ENCODE results near the gene TMEM97.
A peak's percentile ranks its signal among the peaks of the same experiment; 100 is the strongest.

TMEM97 gene

GRCh38 chr17:28315846-28316705 is 2.9 kb upstream of the TMEM97 start:
- no peak for DNase-seq (ENCODE audit: low read depth in 3 of 3, low spot score in 1 of 3)

- DNase-seq (ENCODE audit: low read depth in 3 of 3, low spot score in 1 of 3): no peak
These were observed 1.7 kb upstream of the TMEM97 start for GRCh38 chr17:28317099-28317965.

GRCh38 chr17:28317966-28318758 is 838 bp upstream of the TMEM97 start:
- DNase-seq (ENCODE audit: low read depth in 3 of 3, low spot score in 1 of 3): no peak

GRCh38 chr17:28319598-28319935 is 567 bp downstream of the TMEM97 start:
- DNase-seq (ENCODE audit: low read depth in 3 of 3, low spot score in 1 of 3): no peak

- no peak for DNase-seq (ENCODE audit: low read depth in 3 of 3, low spot score in 1 of 3)
These were observed 1.4 kb downstream of the TMEM97 start for GRCh38 chr17:28320215-28321061.

- no peak for DNase-seq (ENCODE audit: low read depth in 3 of 3, low spot score in 1 of 3)
These were observed 5.3 kb downstream of the TMEM97 start for GRCh38 chr17:28324267-28324745.

- no peak for DNase-seq (ENCODE audit: low read depth in 3 of 3, low spot score in 1 of 3)
These were observed 5.8 kb downstream of the TMEM97 start for GRCh38 chr17:28324781-28325180.

GRCh38 chr17:28325211-28325610 is 6.2 kb downstream of the TMEM97 start:
- no peak for DNase-seq (ENCODE audit: low read depth in 3 of 3, low spot score in 1 of 3)

- DNase-seq (ENCODE audit: low read depth in 3 of 3, low spot score in 1 of 3): no peak
These were observed 7.1 kb downstream of the TMEM97 start for GRCh38 chr17:28326114-28326513.

GRCh38 chr17:28327031-28327607 is 8.1 kb downstream of the TMEM97 start:
- DNase-seq (ENCODE audit: low read depth in 3 of 3, low spot score in 1 of 3): no peak

- DNase-seq (ENCODE audit: low read depth in 3 of 3, low spot score in 1 of 3): no peak
These were observed 8.7 kb downstream of the TMEM97 start for GRCh38 chr17:28327709-28328108.

GRCh38 chr17:28328325-28328724 is 9.3 kb downstream of the TMEM97 start:
- DNase-seq (ENCODE audit: low read depth in 3 of 3, low spot score in 1 of 3): no peak

GRCh38 chr17:28330671-28331070 is 11.7 kb downstream of the TMEM97 start:
- DNase-seq (ENCODE audit: low read depth in 3 of 3, low spot score in 1 of 3): no peak

GRCh38 chr17:28331891-28332420 is 13.0 kb downstream of the TMEM97 start:
- no peak for DNase-seq (ENCODE audit: low read depth in 3 of 3, low spot score in 1 of 3)

- DNase-seq (ENCODE audit: low read depth in 3 of 3, low spot score in 1 of 3): no peak
These were observed 14.2 kb downstream of the TMEM97 start for GRCh38 chr17:28333083-28333746.

- DNase-seq (ENCODE audit: low read depth in 3 of 3, low spot score in 1 of 3): no peak
These were observed 15.2 kb downstream of the TMEM97 start for GRCh38 chr17:28334171-28334570.

- DNase-seq (ENCODE audit: low read depth in 3 of 3, low spot score in 1 of 3): no peak
These were observed 15.7 kb downstream of the TMEM97 start for GRCh38 chr17:28334666-28335200.

- DNase-seq (ENCODE audit: low read depth in 3 of 3, low spot score in 1 of 3): peak; percentile 85 to 96 (median 95)
These were observed 16.4 kb downstream of the TMEM97 start, which contains the start of the genes IFT20 and TNFAIP1 for GRCh38 chr17:28335201-28335958. TSS of gene IFT20 (minus strand) at chr17:28335472. CDS start at chr17:28331985, 3,487 bp downstream. TSS of gene TNFAIP1 (plus strand) at chr17:28335761. CDS start at chr17:28339522, 3,761 bp downstream.

All from stimulated activated CD4-positive, alpha-beta T cell treated with anti-CD3 and anti-CD28 coated beads, TNF-alpha, amount 100 ng/mL, for 1 hour (primary cell).